NOMO-1 treated with dmso at 0.1 percent for 144 hours (cell line): Measurements from ENCODE around the gene HID1.
"Not testable (repeated sequence)": the region's sequence is repeated elsewhere in the genome, so short reads cannot be mapped to it uniquely, and the experiment has no call there.

Source experiments
- DNase-seq: peaks from one replicate; lab custom pipeline; 2025; ENCODE audit not compliant: unreplicated experiment; lab: John Stamatoyannopoulos, UW

Gene HID1

GRCh38 chr17:74972107-74972972 is at the start of gene HID1:
Gene HID1 (minus strand): TSS chr17:74972759. CDS start chr17:74972656, 103 bp downstream.
- DNase-seq: no peak

- no peak for DNase-seq
These were observed 48.0 kb upstream of the HID1 start for GRCh38 chr17:75020331-75021110.

GRCh38 chr17:75019710-75020109 is 47.2 kb upstream of the HID1 start:
- DNase-seq: no peak

- DNase-seq: no peak
These were observed 46.6 kb upstream of the HID1 start for GRCh38 chr17:75019146-75019545.

- no peak for DNase-seq
These were observed 40.6 kb upstream of the HID1 start for GRCh38 chr17:75013092-75013559.

GRCh38 chr17:75012346-75013091 is 40.0 kb upstream of the HID1 start, which contains the start of gene MRPL58:
Gene MRPL58 (plus strand): TSS chr17:75012670. CDS start chr17:75012687, 17 bp downstream.
- DNase-seq: peak; percentile 88

- DNase-seq: no peak
These were observed 39.5 kb upstream of the HID1 start for GRCh38 chr17:75012096-75012345.

GRCh38 chr17:75011401-75012095 is 39.0 kb upstream of the HID1 start:
- DNase-seq: no peak

- no peak for DNase-seq
These were observed 38.3 kb upstream of the HID1 start for GRCh38 chr17:75010683-75011400.

GRCh38 chr17:75009139-75009724 is 36.7 kb upstream of the HID1 start:
- DNase-seq: no peak

- DNase-seq: no peak
These were observed 35.8 kb upstream of the HID1 start for GRCh38 chr17:75008373-75008772.

- peak; percentile 42 for DNase-seq
These were observed 34.1 kb upstream of the HID1 start for GRCh38 chr17:75006653-75007052.

GRCh38 chr17:75006084-75006483 is 33.5 kb upstream of the HID1 start:
- not testable (repeated sequence) for DNase-seq

GRCh38 chr17:75005291-75005690 is 32.7 kb upstream of the HID1 start:
- DNase-seq: no peak

- DNase-seq: no peak
These were observed 31.8 kb upstream of the HID1 start for GRCh38 chr17:75004371-75004770.

GRCh38 chr17:75003957-75004355 is 31.4 kb upstream of the HID1 start:
- DNase-seq: no peak

GRCh38 chr17:75003070-75003956 is 30.8 kb upstream of the HID1 start:
- DNase-seq: no peak

GRCh38 chr17:75001915-75002843 is 29.6 kb upstream of the HID1 start:
- no peak for DNase-seq
